GM23338 (cell line): ENCODE measurements around the gene IGLL5. TPM values are rescaled to one million over a fixed set of nuclear protein-coding genes. Genes with fewer than 3 reads are reported as not detected.

Source experiments
- ATAC-seq: fragments of 200-7000 bp; cut with Tn5 transposase; 3 replicates; pipeline ENCODE4 v1.9.1; 2020
- DNase-seq: peaks from one replicate; pipeline ENCODE4 v3.0.0-alpha.2; 2015; ENCODE audit warnings: low spot score
- H2AFZ ChIP-seq: fragments of 200-600 bp; sonication (generic); 2 replicates; pipeline ENCODE4 v1.8.0; 2016; ENCODE audit warnings: antibody characterized with exemption, mild to moderate bottlenecking, moderate library complexity
- H3F3A ChIP-seq: fragments of 200-600 bp; sonication (generic); replicated peaks from 2 replicates; pipeline ENCODE4 v1.8.0; 2017; ENCODE audit warnings: antibody characterized with exemption, mixed run types, low read depth
- H3K27ac ChIP-seq: fragments of 200-600 bp; sonication (generic); 2 replicates; pipeline ENCODE4 v1.6.1; 2016; ENCODE audit warnings: low read depth
- H3K27me3 ChIP-seq: fragments of 200-600 bp; sonication (generic); 2 replicates; pipeline ENCODE4 v1.8.0; 2016; ENCODE audit warnings: mild to moderate bottlenecking, mixed run types, moderate library complexity; ENCODE audit not compliant: insufficient read depth
- H3K36me3 ChIP-seq: fragments of 200-600 bp; sonication (generic); 2 replicates; pipeline ENCODE4 v1.8.0; 2016; ENCODE audit warnings: mild to moderate bottlenecking; ENCODE audit not compliant: insufficient read depth
- H3K4me1 ChIP-seq: fragments of 200-600 bp; sonication (generic); 2 replicates; pipeline ENCODE4 v1.8.0; 2016; ENCODE audit warnings: mild to moderate bottlenecking, moderate library complexity; ENCODE audit not compliant: insufficient read depth
- H3K4me2 ChIP-seq: fragments of 200-600 bp; sonication (generic); 2 replicates; pipeline ENCODE4 v1.7.1; 2017; ENCODE audit warnings: mixed run types
- H3K4me3 ChIP-seq: fragments of 200-600 bp; sonication (generic); 2 replicates; pipeline ENCODE4 v1.6.1; 2016; ENCODE audit warnings: mixed run types
- H3K79me2 ChIP-seq: fragments of 200-600 bp; sonication (generic); replicated peaks from 2 replicates; pipeline ENCODE4 v1.8.0; 2017; ENCODE audit warnings: mild to moderate bottlenecking; ENCODE audit not compliant: insufficient read depth
- H3K9me2 ChIP-seq: fragments of 200-600 bp; sonication (generic); 2 replicates; pipeline ENCODE4 v1.8.0; 2017; ENCODE audit not compliant: insufficient read depth
- H4K20me1 ChIP-seq: fragments of 200-600 bp; sonication (generic); replicated peaks from 2 replicates; pipeline ENCODE4 v1.8.0; 2017; ENCODE audit warnings: mild to moderate bottlenecking; ENCODE audit not compliant: insufficient read depth
- H3K27ac Mint-ChIP-seq: 2 replicates; pipeline ENCODE4 v1.8.0; 2020; ENCODE audit warnings: inconsistent platforms, mild to moderate bottlenecking, moderate library complexity, mixed read lengths
- H3K27me3 Mint-ChIP-seq: 3 replicates; pipeline ENCODE4 v1.8.0; 2022; ENCODE audit warnings: low read depth, mild to moderate bottlenecking, moderate library complexity, mixed read lengths, inconsistent platforms; ENCODE audit not compliant: insufficient read depth, poor library complexity
- H3K36me3 Mint-ChIP-seq: 3 replicates; pipeline ENCODE4 v1.8.0; 2021; ENCODE audit warnings: low read depth, mild to moderate bottlenecking, inconsistent platforms, moderate library complexity, mixed read lengths
- H3K4me1 Mint-ChIP-seq: 3 replicates; pipeline ENCODE4 v1.8.0; 2020; ENCODE audit warnings: mild to moderate bottlenecking, inconsistent platforms, mixed read lengths
- H3K4me3 Mint-ChIP-seq: 3 replicates; pipeline ENCODE4 v1.8.0; 2021; ENCODE audit warnings: moderate library complexity, mild to moderate bottlenecking, inconsistent platforms, mixed read lengths
- H3K9me3 Mint-ChIP-seq: 3 replicates; pipeline ENCODE4 v1.8.0; 2020; ENCODE audit warnings: moderate library complexity, mild to moderate bottlenecking, inconsistent platforms, mixed read lengths
- CREB1 ChIP-seq: fragments of 250-450 bp; sonication (Bioruptor Pico); IDR thresholded peaks from 2 replicates; pipeline ENCODE4 v1.5.0; 2020; ENCODE audit warnings: low read depth, mild to moderate bottlenecking, moderate library complexity
- ETS1 ChIP-seq: IDR thresholded peaks from 2 replicates; pipeline ENCODE4 v1.6.1; 2016; ENCODE audit warnings: antibody characterized with exemption
- EZH2 ChIP-seq: fragments of 200-600 bp; sonication (generic); IDR thresholded peaks from one replicate; pipeline ENCODE4 v1.8.0; 2017; ENCODE audit warnings: antibody characterized with exemption, mild to moderate bottlenecking, low read depth; ENCODE audit not compliant: unreplicated experiment
- EZH2phosphoT487 ChIP-seq: fragments of 200-600 bp; sonication (generic); IDR thresholded peaks from one replicate; pipeline ENCODE4 v1.8.1; 2018; ENCODE audit warnings: antibody characterized with exemption; ENCODE audit not compliant: unreplicated experiment
- JUNB ChIP-seq: IDR thresholded peaks from one replicate; pipeline ENCODE4 v1.6.1; 2016; ENCODE audit warnings: antibody characterized with exemption; ENCODE audit not compliant: unreplicated experiment
- NANOG ChIP-seq: IDR thresholded peaks from 2 replicates; pipeline ENCODE4 v1.6.1; 2016; ENCODE audit warnings: antibody characterized with exemption, borderline replicate concordance
- POLR2AphosphoS5 ChIP-seq: IDR thresholded peaks from 2 replicates; pipeline ENCODE4 v1.6.1; 2016; ENCODE audit warnings: antibody characterized with exemption, low read depth
- REST ChIP-seq: IDR thresholded peaks from one replicate; pipeline ENCODE4 v1.6.1; 2018; ENCODE audit warnings: antibody characterized with exemption; ENCODE audit not compliant: unreplicated experiment
- STAT1 ChIP-seq: IDR thresholded peaks from one replicate; pipeline ENCODE4 v1.6.1; 2016; ENCODE audit warnings: antibody characterized with exemption; ENCODE audit not compliant: unreplicated experiment
- ZNF331 ChIP-seq: fragments of 250-450 bp; sonication (Bioruptor Pico); IDR thresholded peaks from 2 replicates; pipeline ENCODE4 v1.5.0; 2020; ENCODE audit warnings: low read depth, mild to moderate bottlenecking, moderate library complexity
- polyA plus RNA-seq: library from polyadenylated mRNA; unstranded; fragments of >200 nt; fragmentation: Nextera tagmentation; extraction: Ambion mirVana; gene quantifications from 2 replicates; pipeline ENCODE4 v1.2.1, GENCODE V29; 2016
- total RNA-seq: library from RNA; depleted of rRNA; stranded (reverse); fragments of >200 nt; shearing (Covaris generic); gene quantifications from 2 replicates; pipeline ENCODE4 v1.2.3, GENCODE V29; 2014

Gene IGLL5
- total and polyA plus RNA-seq, 2 experiments from 2014 or later = not detected

GRCh38 chr22:22911327-22912134, 23.9 kb downstream of the IGLL5 start:
- Histone ChIP-seq H3K4me2 (no peak overlapping the region), H3K9me2 (0 out of 2 replicates have a peak, but pooled peaks cover 2% of the 10 kb centered on the region), H3K36me3 (no peaks in the 10 kb centered on the region), H3K4me1 (no peaks in the 10 kb centered on the region), H4K20me1 (no peaks in the 10 kb centered on the region), H3F3A (no peaks in the 10 kb centered on the region), H3K79me2 (no peaks in the 10 kb centered on the region), H2AFZ (no peak overlapping the region), H3K4me3 (no peak overlapping the region), H3K27ac (no peak overlapping the region), H3K27me3 (peaks cover 96% of the 10 kb centered on the region)
- Mint-ChIP-seq H3K27me3 (peaks cover 46% of the 10 kb centered on the region), H3K9me3 (peaks cover 10% of the 10 kb centered on the region), H3K4me3 (no peak overlapping the region), H3K4me1 (no peaks in the 10 kb centered on the region; the same call in 2 of the 3 replicates), H3K36me3 (no peaks in the 10 kb centered on the region), H3K27ac (no peak overlapping the region)
- no peak for DNase-seq
- no peak for ATAC-seq
- no peak for TF ChIP-seq POLR2AphosphoS5
- no peak for TF ChIP-seq NANOG
- TF ChIP-seq REST = no peak
- TF ChIP-seq EZH2phosphoT487 = no peak
- no peak for TF ChIP-seq ZNF331 (CRISPR knock-in tag)
- no peak for TF ChIP-seq EZH2
- TF ChIP-seq CREB1 (CRISPR knock-in tag) = no peak
- TF ChIP-seq STAT1 = no peak

- H3F3A ChIP-seq = no peaks in the 10 kb centered on the region
- H2AFZ ChIP-seq = no peak overlapping the region
- H3K36me3 ChIP-seq = no peaks in the 10 kb centered on the region
- no peaks in the 10 kb centered on the region for H3K79me2 ChIP-seq
- H3K27me3 ChIP-seq = peaks cover 92% of the 10 kb centered on the region
- H4K20me1 ChIP-seq = no peaks in the 10 kb centered on the region
- Mint-ChIP-seq H3K27me3 (peaks cover 48% of the 10 kb centered on the region), H3K4me3 (no peak overlapping the region), H3K27ac (no peak overlapping the region), H3K9me3 (peaks cover 10% of the 10 kb centered on the region), H3K4me1 (no peaks in the 10 kb centered on the region; the same call in 2 of the 3 replicates), H3K36me3 (no peaks in the 10 kb centered on the region)
- 0 out of 2 replicates have a peak, but pooled peaks cover 2% of the 10 kb centered on the region for H3K9me2 ChIP-seq
- H3K4me2 ChIP-seq = no peak overlapping the region
- no peak overlapping the region for H3K27ac ChIP-seq
- H3K4me1 ChIP-seq = no peaks in the 10 kb centered on the region
- no peak overlapping the region for H3K4me3 ChIP-seq
- TF ChIP-seq JUNB (no peak), POLR2AphosphoS5 (no peak), ETS1 (no peak), ZNF331 (CRISPR knock-in tag) (no peak), EZH2 (no peak), CREB1 (CRISPR knock-in tag) (no peak), STAT1 (no peak), REST (no peak)
- no peak for DNase-seq
- no peak for ATAC-seq
Measured at GRCh38 chr22:22912135-22912987, 24.7 kb downstream of the IGLL5 start.
